ENCODE measurements around the gene BMERB1.

The BMERB1 gene

GRCh38 chr16:15611610-15612009 lies 177.2 kb downstream of the BMERB1 start:
- DNase-seq (ENCODE audit: low read depth, low spot score): no peak

GRCh38 chr16:15613676-15614075 lies 179.3 kb downstream of the BMERB1 start:
- no peak for DNase-seq (ENCODE audit: low read depth, low spot score)

- no peak for DNase-seq (ENCODE audit: low read depth, low spot score)
These were observed 181.6 kb downstream of the BMERB1 start for GRCh38 chr16:15616012-15616411.

- DNase-seq (ENCODE audit: low read depth, low spot score): no peak
These were observed 182.2 kb downstream of the BMERB1 start for GRCh38 chr16:15616475-15617165.

- DNase-seq (ENCODE audit: low read depth, low spot score): no peak
These were observed 183.5 kb downstream of the BMERB1 start for GRCh38 chr16:15617901-15618300.

- no peak for DNase-seq (ENCODE audit: low read depth, low spot score)
These were observed 184.0 kb downstream of the BMERB1 start for GRCh38 chr16:15618392-15618791.

- no peak for DNase-seq (ENCODE audit: low read depth, low spot score)
These were observed 186.3 kb downstream of the BMERB1 start for GRCh38 chr16:15620611-15621195.

GRCh38 chr16:15621456-15621855 lies 187.1 kb downstream of the BMERB1 start:
- DNase-seq (ENCODE audit: low read depth, low spot score): no peak

- DNase-seq (ENCODE audit: low read depth, low spot score): no peak
These were observed 187.5 kb downstream of the BMERB1 start for GRCh38 chr16:15621889-15622288.

GRCh38 chr16:15631730-15632409 lies 197.5 kb downstream of the BMERB1 start:
- no peak for DNase-seq (ENCODE audit: low read depth, low spot score)

- no peak for DNase-seq (ENCODE audit: low read depth, low spot score)
These were observed 201.5 kb downstream of the BMERB1 start for GRCh38 chr16:15635926-15636325.

- DNase-seq (ENCODE audit: low read depth, low spot score): no peak
These were observed 202.0 kb downstream of the BMERB1 start for GRCh38 chr16:15636392-15636873.

Data from iPS DF 19.7 (cell line).